Large intestine (tissue), 3 donors: ENCODE data around the gene MYO16. TPM values are rescaled to one million over a fixed set of nuclear protein-coding genes. Genes with fewer than 3 reads are reported as not detected.

Experiments
- DNase-seq, 2 donors: peaks; one replicate each; pipeline versions ENCODE4 v3.0.0 to v3.0.0-alpha.2; 2013
- H3K27ac ChIP-seq: one replicate; pipeline ENCODE4 v1.5.1; 2013; ENCODE audit warnings: low read length
- H3K27me3 ChIP-seq: 2 replicates; pipeline ENCODE4 v1.6.1; 2013; ENCODE audit warnings: low read length; ENCODE audit not compliant: control insufficient read depth, insufficient read depth
- H3K36me3 ChIP-seq: 2 replicates; pipeline ENCODE4 v1.6.1; 2013; ENCODE audit warnings: low read length; ENCODE audit not compliant: control insufficient read depth, insufficient read depth
- H3K4me1 ChIP-seq: one replicate; pipeline ENCODE4 v1.6.1; 2013; ENCODE audit warnings: low read length; ENCODE audit not compliant: control insufficient read depth, insufficient read depth
- H3K4me3 ChIP-seq: one replicate; pipeline ENCODE4 v1.5.1; 2013; ENCODE audit warnings: low read length
- H3K9me3 ChIP-seq: one replicate; pipeline ENCODE4 v1.6.1; 2013; ENCODE audit warnings: mild to moderate bottlenecking, low read depth, low read length, moderate library complexity; ENCODE audit not compliant: control insufficient read depth
- WGBS: methylation state at CpG from one replicate; pipeline ENCODE4 v1.1.5; 2013; ENCODE audit warnings: low lambda C conversion rate; ENCODE audit not compliant: insufficient coverage; 5-methylcytosine and 5-hydroxymethylcytosine counted together
- polyA plus RNA-seq: library from polyadenylated mRNA; unstranded; fragments of 120-200 nt; gene quantifications from one replicate; pipeline ENCODE4 v1.2.1, GENCODE V29; 2013

MYO16 gene
- polyA plus RNA-seq, 1 donor = 0.27 TPM

GRCh38 chr13:109141706-109142105 is 512.3 kb downstream of the MYO16 start:
- Histone ChIP-seq H3K4me1 (no peaks in the 10 kb centered on the region), H3K27ac (no peak overlapping the region), H3K4me3 (no peak overlapping the region), H3K27me3 (peaks cover 44% of the 10 kb centered on the region), H3K36me3 (no peaks in the 10 kb centered on the region), H3K9me3 (peaks cover 10% of the 10 kb centered on the region)
- WGBS = 100% methylated on average over 3 of the region's 14 CpGs
- DNase-seq = no peak

- WGBS = no CpG with 5 or more reads among the region's 5 CpGs
- no peaks in the 10 kb centered on the region for H3K4me1 ChIP-seq
- H3K9me3 ChIP-seq = peaks cover 9% of the 10 kb centered on the region
- H3K36me3 ChIP-seq = no peaks in the 10 kb centered on the region
- H3K27me3 ChIP-seq = peaks cover 36% of the 10 kb centered on the region
- DNase-seq = no peak
- H3K4me3 ChIP-seq = no peak overlapping the region
- no peak overlapping the region for H3K27ac ChIP-seq
Measured at GRCh38 chr13:109144693-109145437, 515.5 kb downstream of the MYO16 start.

- Histone ChIP-seq H3K4me1 (no peaks in the 10 kb centered on the region), H3K36me3 (no peaks in the 10 kb centered on the region), H3K9me3 (peaks cover 4% of the 10 kb centered on the region), H3K27me3 (peaks cover 30% of the 10 kb centered on the region), H3K4me3 (no peak overlapping the region), H3K27ac (no peak overlapping the region)
- DNase-seq = peak; percentile 19 to 29
- no CpG with 5 or more reads among the region's 4 CpGs for WGBS
Measured at GRCh38 chr13:109145631-109146030, 516.2 kb downstream of the MYO16 start.

- peaks cover 25% of the 10 kb centered on the region for H3K27me3 ChIP-seq
- 100% methylated on average over 2 of the region's 4 CpGs for WGBS
- H3K4me3 ChIP-seq = no peak overlapping the region
- H3K4me1 ChIP-seq = no peaks in the 10 kb centered on the region
- DNase-seq = no peak
- no peak overlapping the region for H3K27ac ChIP-seq
- no peaks in the 10 kb centered on the region for H3K36me3 ChIP-seq
- H3K9me3 ChIP-seq = no peaks in the 10 kb centered on the region
Measured at GRCh38 chr13:109146393-109146792, 517.0 kb downstream of the MYO16 start.

- DNase-seq = no peak
- 100% methylated on average over 1 of the region's 11 CpGs for WGBS
- no peaks in the 10 kb centered on the region for H3K9me3 ChIP-seq
- no peak overlapping the region for H3K27ac ChIP-seq
- no peak overlapping the region for H3K4me3 ChIP-seq
- H3K27me3 ChIP-seq = peaks cover 18% of the 10 kb centered on the region
- no peaks in the 10 kb centered on the region for H3K4me1 ChIP-seq
- H3K36me3 ChIP-seq = no peaks in the 10 kb centered on the region
Measured at GRCh38 chr13:109146912-109147647, 517.7 kb downstream of the MYO16 start.

- Histone ChIP-seq H3K27me3 (peaks cover 10% of the 10 kb centered on the region), H3K4me1 (no peaks in the 10 kb centered on the region), H3K9me3 (no peaks in the 10 kb centered on the region), H3K36me3 (no peaks in the 10 kb centered on the region), H3K4me3 (no peak overlapping the region), H3K27ac (no peak overlapping the region)
- no peak for DNase-seq
- WGBS = 86% methylated on average over 1 of the region's 3 CpGs
Measured at GRCh38 chr13:109148243-109148642, 518.8 kb downstream of the MYO16 start.

GRCh38 chr13:109150696-109151095 is 521.3 kb downstream of the MYO16 start:
- no peak overlapping the region for H3K27ac ChIP-seq
- H3K4me1 ChIP-seq = no peaks in the 10 kb centered on the region
- H3K9me3 ChIP-seq = no peaks in the 10 kb centered on the region
- DNase-seq = no peak
- H3K27me3 ChIP-seq = no peaks in the 10 kb centered on the region
- no peaks in the 10 kb centered on the region for H3K36me3 ChIP-seq
- no peak overlapping the region for H3K4me3 ChIP-seq

GRCh38 chr13:109151255-109151654 is 521.8 kb downstream of the MYO16 start:
- no peak overlapping the region for H3K27ac ChIP-seq
- no peaks in the 10 kb centered on the region for H3K4me1 ChIP-seq
- H3K9me3 ChIP-seq = no peaks in the 10 kb centered on the region
- no peaks in the 10 kb centered on the region for H3K27me3 ChIP-seq
- no peak for DNase-seq
- no peaks in the 10 kb centered on the region for H3K36me3 ChIP-seq
- no CpG with 5 or more reads among the region's 3 CpGs for WGBS
- no peak overlapping the region for H3K4me3 ChIP-seq

- no peaks in the 10 kb centered on the region for H3K9me3 ChIP-seq
- no peaks in the 10 kb centered on the region for H3K4me1 ChIP-seq
- no CpG with 5 or more reads among the region's 5 CpGs for WGBS
- no peaks in the 10 kb centered on the region for H3K27me3 ChIP-seq
- H3K4me3 ChIP-seq = no peak overlapping the region
- no peaks in the 10 kb centered on the region for H3K36me3 ChIP-seq
- no peak overlapping the region for H3K27ac ChIP-seq
- no peak for DNase-seq
Measured at GRCh38 chr13:109151696-109152095, 522.3 kb downstream of the MYO16 start.

GRCh38 chr13:109152311-109152820 is 523.0 kb downstream of the MYO16 start:
- DNase-seq = no peak
- Histone ChIP-seq H3K9me3 (no peaks in the 10 kb centered on the region), H3K36me3 (no peaks in the 10 kb centered on the region), H3K4me3 (no peak overlapping the region), H3K4me1 (no peaks in the 10 kb centered on the region), H3K27me3 (peaks cover 5% of the 10 kb centered on the region), H3K27ac (no peak overlapping the region)
- WGBS = 77% methylated on average over 5 of the region's 9 CpGs
